Head of caudate nucleus (tissue), 42 donors: ENCODE data around the gene POU2F1.

Experiments used
- DNase-seq, 42 donors: peaks; one replicate each; pipeline versions ENCODE4 v3.0.0 to v3.0.0-alpha.2; 2020 to 2021; ENCODE audit warnings: mixed read lengths in 7 of 42
- intact Hi-C: fragments of 100-400 bp; cut with DNase I; formaldehyde crosslinking; loops from one replicate; pipeline ENCODE4 v1.15.0; 2022

The POU2F1 gene

DNA sequence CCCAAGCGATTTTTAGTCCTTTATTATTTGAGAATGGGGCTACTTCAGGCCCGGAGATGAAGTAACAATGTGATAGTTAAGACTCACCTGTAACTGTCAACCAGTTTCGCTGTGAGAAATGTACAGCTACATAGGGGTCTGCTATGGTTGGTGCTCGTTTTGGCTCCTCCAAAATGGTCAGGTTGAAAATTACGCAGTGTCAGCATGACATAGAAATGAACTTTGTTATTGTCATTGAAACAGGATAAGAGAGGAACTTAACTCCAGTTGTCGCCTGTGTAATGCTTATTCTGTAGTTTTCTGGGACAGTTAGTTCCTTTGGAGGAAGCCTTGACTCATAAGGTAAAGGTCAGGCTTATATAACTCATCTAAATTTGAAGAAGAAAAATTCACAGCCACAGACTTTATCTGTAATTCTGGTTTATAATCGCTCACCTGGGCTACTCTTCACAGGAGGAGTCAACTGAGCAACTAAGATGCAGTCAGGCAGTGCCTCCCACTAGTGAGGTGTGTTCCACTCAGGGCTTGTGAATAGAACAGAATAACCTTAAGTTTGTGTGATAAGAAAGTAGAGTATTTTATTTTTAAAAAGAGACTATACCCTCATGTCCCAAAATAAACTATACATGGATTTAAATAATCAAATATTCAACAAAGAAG lies 166.7 kb downstream of the POU2F1 start:
- intact Hi-C loops = no loop called here
- no peak for DNase-seq

DNA sequence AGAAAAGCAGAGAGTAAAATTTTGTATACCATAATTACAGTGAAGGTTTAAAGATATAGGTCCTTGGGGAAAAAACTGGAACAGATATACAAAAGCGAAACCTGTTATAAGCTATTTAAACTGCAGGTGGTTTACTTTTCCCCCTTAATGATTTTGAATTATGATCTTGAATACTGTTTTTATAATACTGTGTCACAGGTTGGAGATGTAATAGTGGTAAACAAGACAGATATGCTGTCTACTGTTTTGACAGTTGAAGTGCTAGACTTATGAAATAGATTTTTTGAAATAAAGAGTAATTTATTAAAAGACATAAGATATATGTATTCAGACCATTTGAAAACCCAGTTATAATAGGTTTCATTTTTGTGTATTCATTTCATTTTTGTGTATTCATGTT lies 168.3 kb downstream of the POU2F1 start:
- DNase-seq = no peak

DNA sequence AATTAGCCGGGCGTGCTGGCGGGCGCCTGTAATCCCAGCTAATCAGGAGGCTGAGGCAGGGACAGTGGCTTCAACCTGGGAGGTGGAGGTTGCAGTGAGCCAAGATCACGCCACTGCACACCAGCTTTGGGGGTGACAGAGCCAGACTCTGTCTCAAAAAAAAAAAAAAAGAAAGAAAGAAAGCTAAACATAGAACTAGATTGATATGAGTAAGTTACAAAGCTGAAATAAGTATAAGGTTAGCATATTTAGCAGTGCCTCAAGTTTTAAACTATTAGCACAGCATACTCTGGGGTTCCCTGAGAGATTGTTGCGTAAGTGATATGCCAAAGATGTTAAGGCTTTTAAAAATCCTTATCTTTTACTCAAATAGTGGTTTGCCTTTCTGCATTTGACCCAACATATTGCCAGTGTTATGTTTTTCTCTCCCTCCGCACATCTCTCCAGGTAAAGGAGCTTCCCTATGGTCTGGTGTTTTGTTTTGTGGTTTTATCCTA lies 171.6 kb downstream of the POU2F1 start:
- intact Hi-C loops = no loop called here
- no peak for DNase-seq

More for the DNA sequence above, 168.3 kb downstream of the POU2F1 start:
- intact Hi-C loops = no loop called here

DNA sequence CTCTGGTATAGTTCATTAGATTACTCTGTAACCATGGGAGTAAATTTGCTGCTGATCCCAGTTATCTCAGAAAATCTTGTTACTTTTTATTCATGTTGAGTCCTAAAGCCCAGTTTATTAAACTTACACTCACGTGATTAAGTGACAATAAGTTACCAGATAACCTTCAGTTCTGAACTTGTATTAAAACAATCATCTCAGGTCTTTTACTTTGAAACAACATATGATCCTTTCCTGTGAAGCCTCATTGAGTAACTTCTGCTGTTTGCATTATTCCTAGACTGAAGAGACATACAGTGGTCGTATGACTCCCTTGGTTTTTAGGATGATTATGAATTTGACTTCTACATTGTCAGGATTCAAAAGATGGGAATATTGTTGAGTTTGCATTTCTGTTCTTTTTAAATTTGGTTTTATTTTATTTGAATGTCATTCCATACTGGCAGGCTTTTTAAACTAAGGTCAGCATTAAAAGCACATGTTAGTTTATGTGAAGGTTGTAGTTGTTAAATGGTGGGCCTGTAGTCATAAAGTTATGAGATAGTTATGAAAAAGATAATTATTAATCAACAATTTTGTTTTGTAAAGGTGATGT lies 179.8 kb downstream of the POU2F1 start:
- intact Hi-C loops = no loop called here
- DNase-seq = no peak

DNA sequence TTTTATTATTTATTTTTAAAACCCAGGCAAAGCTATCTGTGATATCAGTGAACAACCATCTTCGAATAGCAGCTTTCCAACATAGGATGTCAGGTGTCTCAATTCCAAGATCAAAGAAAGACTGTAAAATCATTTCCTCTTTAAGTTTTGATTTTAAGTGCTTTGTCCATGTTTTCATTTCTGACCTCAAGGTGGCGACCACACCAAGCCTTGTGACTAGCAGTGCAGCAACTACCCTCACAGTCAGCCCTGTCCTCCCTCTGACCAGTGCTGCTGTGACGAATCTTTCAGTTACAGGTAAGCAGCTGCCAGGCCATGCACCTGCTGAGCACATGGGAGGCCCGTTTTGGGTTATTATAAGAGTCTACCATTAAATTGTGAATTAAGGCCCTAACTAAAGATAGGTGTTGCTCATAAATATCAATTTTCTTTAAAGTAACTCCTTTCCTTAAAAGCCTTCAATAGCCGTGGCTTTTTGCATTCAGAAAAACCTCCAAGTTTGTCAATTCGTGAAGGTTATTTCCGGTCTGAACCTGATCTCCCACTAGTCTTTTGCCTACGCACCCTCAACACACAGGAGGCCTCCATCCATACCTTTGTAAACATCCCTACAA lies 180.7 kb downstream of the POU2F1 start:
- intact Hi-C loops = no loop called here
- peak in 20 of 42 donors; percentile 20 to 70 (median 38) for DNase-seq

DNA sequence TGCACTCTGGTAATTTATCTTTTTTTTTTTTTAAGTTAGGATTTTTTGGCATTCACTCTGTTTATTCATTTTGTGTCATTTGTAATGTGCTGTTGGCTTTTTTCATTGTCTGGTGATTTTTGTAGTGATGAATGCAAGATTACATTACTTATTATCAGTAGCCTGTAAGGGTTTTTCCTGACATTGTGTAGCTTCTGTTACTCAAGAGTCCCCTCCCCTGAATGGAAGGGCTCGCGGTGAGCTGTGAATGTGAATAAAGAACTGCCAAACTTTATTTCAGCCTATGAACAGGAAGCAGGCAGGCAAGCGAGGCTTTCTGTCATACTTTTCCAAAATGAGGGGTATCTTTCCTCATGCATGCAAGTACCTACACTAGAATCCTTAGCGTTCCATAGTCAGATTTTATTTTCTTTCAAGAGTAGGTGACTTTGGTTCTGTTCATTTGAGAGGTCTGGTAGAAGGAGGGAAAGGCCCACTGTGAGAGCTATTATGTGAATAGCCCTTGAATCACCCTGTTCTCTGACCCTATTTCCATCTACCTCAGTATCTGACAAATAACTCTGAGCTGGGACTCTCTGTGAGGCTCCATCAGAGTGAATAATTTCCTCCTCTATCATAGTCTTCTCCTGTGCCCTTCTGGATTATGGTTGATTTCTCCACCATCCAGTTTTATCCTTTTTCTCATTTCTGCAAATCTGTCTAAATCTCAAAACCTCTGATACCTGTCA lies 183.6 kb downstream of the POU2F1 start:
- intact Hi-C loops = no loop called here

DNA sequence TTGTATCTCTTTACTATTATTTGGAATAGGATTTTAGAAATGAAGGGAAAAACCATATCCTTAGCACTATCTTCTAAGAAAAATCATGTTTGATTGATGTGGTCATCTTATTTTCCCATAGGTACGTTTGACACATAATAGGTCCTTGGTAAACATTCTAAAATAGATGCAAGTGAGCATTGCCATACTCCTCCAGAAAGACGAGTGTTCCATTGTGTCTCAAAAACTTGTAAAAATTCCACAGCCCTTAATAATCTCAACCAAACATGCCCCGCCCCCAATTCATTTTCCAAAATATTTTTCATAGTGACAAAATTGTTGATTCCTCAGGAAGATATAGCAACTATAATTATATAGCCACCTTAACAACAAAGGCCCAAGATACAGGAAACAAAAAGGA lies 184.2 kb downstream of the POU2F1 start:
- DNase-seq = no peak
- intact Hi-C loops = no loop called here

More for the DNA sequence above, 183.6 kb downstream of the POU2F1 start:
- no peak for DNase-seq

DNA sequence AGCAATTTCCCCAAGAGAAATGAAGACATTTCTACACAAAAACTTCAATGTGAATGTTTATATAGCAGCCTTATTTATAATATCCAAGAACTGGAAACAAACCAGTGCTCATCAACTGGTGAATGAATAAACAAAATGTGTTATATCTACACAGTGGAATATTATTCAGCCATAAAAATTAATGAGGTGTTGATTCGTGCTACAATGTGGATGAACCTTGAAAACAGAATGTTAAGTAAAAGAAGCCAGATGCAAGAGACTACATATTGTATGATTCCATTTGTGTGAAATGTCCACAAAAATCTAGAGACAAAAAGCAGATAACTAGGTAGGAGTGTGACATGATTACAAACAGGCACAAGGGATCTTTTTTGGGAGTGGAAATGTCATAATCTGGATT lies 187.7 kb downstream of the POU2F1 start:
- DNase-seq = no peak
- intact Hi-C loops = no loop called here

GRCh38 chr1:167409183-167409582 lies 188.5 kb downstream of the POU2F1 start:
- intact Hi-C loops = no loop called here
- DNase-seq = no peak

GRCh38 chr1:167412072-167412471 lies 191.4 kb downstream of the POU2F1 start:
- DNase-seq = no peak
- intact Hi-C loops = no loop called here

DNA sequence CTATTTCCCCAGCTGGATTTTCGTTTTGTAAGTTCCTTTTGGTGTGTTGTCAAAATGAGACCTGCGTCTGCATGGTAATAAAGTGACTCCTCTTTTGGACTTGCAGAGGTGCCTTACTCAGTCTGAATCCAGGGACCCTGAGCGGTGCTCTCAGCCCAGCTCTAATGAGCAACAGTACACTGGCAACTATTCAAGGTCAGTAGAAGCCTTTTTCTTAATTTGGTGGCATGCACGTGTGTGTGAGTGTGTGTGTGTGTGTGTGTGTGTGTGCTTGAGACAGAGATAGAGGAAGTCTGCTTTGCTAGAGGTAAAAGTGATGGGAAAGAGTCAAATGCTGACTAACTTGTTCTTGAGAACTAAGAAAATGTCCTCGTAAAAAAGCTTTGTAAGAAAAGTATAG lies 192.2 kb downstream of the POU2F1 start:
- intact Hi-C loops = no loop called here
- no peak for DNase-seq

DNA sequence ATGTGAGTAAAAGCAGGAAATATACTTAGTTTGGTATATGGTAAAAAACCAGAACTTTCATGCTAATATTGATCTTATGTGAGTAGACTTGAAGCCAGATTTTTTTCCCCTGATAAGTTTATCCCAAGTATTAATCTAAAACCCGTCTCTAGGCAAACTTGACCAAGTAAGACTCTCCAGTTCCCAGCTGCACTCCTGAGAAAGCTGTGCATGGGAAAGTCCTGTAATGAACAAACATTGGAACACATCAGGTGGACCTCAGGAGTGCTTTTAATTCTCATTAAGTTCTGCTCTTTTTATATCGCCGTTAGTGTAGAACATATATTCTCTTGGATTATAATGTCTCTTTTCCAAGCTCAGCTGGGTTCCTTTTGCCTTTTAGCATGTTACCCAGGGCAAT lies 192.6 kb downstream of the POU2F1 start:
- intact Hi-C loops = no loop called here
- DNase-seq = no peak

- no peak for DNase-seq
- intact Hi-C loops = no loop called here
These were observed 195.8 kb downstream of the POU2F1 start for GRCh38 chr1:167416506-167416905.

- no peak for DNase-seq
- intact Hi-C loops = no loop called here
These were observed 197.7 kb downstream of the POU2F1 start for GRCh38 chr1:167418391-167418790.

DNA sequence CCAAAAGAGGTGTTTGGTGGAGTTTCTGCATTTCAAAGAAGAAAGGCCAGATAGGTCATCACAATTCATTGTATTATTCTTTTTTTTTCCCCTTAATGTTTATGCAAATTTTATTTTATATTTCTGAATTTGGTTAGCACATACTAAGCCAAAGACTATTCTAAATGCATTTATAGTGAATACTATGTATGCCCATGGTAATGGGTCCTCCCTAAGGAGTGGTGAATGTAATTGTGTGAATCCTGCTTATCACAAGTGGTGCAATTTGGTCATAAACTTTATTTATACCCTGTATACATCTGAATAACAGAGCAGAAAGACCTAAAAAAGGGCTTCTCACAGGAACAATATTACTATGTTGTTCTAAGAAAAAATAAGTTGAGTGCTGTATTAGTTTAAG lies 198.6 kb downstream of the POU2F1 start:
- no peak for DNase-seq
- intact Hi-C loops = no loop called here

- intact Hi-C loops = no loop called here
- no peak for DNase-seq
These were observed 199.8 kb downstream of the POU2F1 start for GRCh38 chr1:167420510-167420909.

DNA sequence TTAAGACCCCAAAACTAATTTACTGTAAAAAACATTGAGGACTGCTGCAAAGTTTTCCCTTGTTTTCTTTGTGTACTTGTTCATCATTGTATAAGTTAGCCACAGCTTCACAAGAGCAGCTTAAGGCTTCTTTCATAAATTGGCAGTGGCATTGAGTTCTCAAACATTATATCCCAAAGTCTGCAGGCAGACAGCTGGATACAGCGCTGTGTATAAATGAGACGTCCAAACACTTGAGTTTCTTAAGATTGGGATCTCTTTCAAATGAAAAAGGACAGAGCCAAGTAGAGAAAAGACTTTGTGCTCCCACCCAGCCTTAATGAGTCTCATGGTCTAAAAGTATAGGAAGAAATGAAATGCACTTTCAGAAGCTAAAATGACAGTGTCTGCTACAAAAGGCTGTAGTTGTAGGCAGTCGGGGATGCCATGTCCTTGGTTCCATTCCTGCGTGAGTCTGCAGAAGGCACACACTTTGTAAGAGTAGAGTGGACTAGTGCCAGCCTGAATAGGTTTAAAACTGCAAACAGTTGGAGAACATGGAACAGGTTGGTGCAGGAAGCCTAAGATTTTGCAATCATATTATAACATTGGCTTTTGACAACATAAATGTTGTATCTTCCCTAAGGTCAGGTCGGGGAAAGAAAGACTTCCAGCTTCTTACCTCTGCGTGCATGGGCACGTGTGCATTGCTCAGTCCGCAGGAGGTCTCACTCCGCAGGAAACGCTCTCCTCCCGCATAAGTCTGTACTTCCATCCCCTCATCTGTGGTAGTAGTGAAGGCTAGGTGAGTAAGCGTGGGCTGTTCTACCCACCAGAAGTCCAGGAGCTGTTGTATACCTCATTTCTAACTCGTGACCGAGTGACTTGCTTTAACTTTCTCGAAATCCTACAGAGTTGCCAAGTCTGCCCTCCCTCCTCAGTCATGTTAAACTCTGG lies 203.3 kb downstream of the POU2F1 start:
- no peak for DNase-seq
- intact Hi-C loops = no loop called here

GRCh38 chr1:167425482-167425881 lies 204.8 kb downstream of the POU2F1 start:
- intact Hi-C loops = no loop called here
- DNase-seq = no peak

DNA sequence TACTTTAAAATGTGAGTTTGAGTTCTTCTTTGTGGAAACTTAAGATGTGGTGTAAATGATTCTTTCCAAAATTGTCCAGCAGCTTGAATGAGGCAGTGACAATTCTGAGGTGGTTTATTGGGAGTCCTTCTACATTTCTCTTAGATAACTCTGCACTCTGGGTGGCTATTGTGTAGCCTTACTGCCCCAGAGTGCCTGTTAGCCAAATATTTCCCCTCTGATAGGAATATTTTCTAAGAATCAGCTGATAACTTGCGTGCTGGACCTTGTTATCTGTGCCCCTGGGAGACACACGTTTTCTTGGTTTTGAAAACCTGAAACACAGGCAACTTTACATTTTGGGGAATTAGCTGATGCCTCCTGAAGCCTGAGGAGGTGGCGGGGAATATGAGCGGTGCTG lies 206.0 kb downstream of the POU2F1 start:
- no peak for DNase-seq
- intact Hi-C loops = no loop called here
